Chondrocyte (in vitro differentiated cells): Measurements from ENCODE around the gene EIF3K. TPM values are rescaled to one million over a fixed set of nuclear protein-coding genes. Genes with fewer than 3 reads are reported as not detected.
"Not testable (repeated sequence)": the region's sequence is repeated elsewhere in the genome, so short reads cannot be mapped to it uniquely, and the experiment has no call there.

ENCODE experiments used
- DNase-seq: peaks from one replicate; pipeline ENCODE4 v3.0.0; 2021; ENCODE audit warnings: mixed read lengths, low spot score
- H3K27ac Mint-ChIP-seq: one replicate; pipeline ENCODE4 v1.8.0; 2021; ENCODE audit warnings: mild to moderate bottlenecking, moderate library complexity, mixed read lengths; ENCODE audit not compliant: unreplicated experiment
- H3K27me3 Mint-ChIP-seq: 2 replicates; pipeline ENCODE4 v1.8.0; 2021; ENCODE audit warnings: low read depth, mixed read lengths
- H3K36me3 Mint-ChIP-seq: 2 replicates; pipeline ENCODE4 v1.8.0; 2021; ENCODE audit warnings: low read depth, mixed read lengths
- H3K4me1 Mint-ChIP-seq: 2 replicates; pipeline ENCODE4 v1.8.0; 2021; ENCODE audit warnings: low read depth, mild to moderate bottlenecking, mixed read lengths
- H3K4me3 Mint-ChIP-seq: one replicate; pipeline ENCODE4 v1.8.0; 2021; ENCODE audit warnings: mild to moderate bottlenecking, moderate library complexity, mixed read lengths; ENCODE audit not compliant: unreplicated experiment
- H3K9me3 Mint-ChIP-seq: 2 replicates; pipeline ENCODE4 v1.8.0; 2021; ENCODE audit warnings: low read depth, mixed read lengths
- total RNA-seq: library from RNA; stranded (reverse); gene quantifications from 3 replicates; pipeline ENCODE4 v1.2.1, GENCODE V29; 2021
- TF ChIP-seq, protein P1 (sequence below): fragments of 200-600 bp; sonication (generic); IDR thresholded peaks from 2 replicates; pipeline ENCODE4 v1.5.0; 2021; ENCODE audit warnings: antibody characterized with exemption, mild to moderate bottlenecking, moderate library complexity

EIF3K gene
- total RNA-seq, 1 donor from 2014 or later = 185 TPM

DNA sequence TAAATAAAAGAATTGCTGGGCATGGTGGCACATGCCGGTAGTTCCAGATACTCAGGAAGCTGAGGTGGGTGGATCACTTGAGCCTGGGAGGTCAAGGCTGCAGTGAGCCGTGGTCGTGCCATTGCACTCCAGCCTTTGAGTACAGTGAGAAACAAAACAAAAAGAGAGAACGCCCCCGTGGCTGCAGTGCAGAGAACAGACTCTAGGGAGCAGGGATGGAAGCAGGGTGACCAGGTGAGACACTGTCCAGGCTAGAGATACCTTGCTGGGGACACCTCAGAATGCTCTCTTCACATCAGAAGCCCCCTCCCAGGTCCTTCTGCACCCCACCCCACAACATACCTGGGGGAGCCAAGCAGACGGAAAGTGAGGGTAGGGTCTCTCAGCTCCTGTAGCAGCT, 26.0 kb upstream of the EIF3K start:
- peaks cover 4% of the 10 kb centered on the region for H3K4me1 Mint-ChIP-seq
- H3K36me3 Mint-ChIP-seq = no peaks in the 10 kb centered on the region
- peaks cover 10% of the 10 kb centered on the region for H3K27me3 Mint-ChIP-seq
- H3K4me3 Mint-ChIP-seq = no peak overlapping the region
- TF ChIP-seq, protein P1, sequence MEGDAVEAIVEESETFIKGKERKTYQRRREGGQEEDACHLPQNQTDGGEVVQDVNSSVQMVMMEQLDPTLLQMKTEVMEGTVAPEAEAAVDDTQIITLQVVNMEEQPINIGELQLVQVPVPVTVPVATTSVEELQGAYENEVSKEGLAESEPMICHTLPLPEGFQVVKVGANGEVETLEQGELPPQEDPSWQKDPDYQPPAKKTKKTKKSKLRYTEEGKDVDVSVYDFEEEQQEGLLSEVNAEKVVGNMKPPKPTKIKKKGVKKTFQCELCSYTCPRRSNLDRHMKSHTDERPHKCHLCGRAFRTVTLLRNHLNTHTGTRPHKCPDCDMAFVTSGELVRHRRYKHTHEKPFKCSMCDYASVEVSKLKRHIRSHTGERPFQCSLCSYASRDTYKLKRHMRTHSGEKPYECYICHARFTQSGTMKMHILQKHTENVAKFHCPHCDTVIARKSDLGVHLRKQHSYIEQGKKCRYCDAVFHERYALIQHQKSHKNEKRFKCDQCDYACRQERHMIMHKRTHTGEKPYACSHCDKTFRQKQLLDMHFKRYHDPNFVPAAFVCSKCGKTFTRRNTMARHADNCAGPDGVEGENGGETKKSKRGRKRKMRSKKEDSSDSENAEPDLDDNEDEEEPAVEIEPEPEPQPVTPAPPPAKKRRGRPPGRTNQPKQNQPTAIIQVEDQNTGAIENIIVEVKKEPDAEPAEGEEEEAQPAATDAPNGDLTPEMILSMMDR = peak; percentile 11
- no peaks in the 10 kb centered on the region for H3K9me3 Mint-ChIP-seq
- no peak overlapping the region for H3K27ac Mint-ChIP-seq
- DNase-seq = no peak

DNA sequence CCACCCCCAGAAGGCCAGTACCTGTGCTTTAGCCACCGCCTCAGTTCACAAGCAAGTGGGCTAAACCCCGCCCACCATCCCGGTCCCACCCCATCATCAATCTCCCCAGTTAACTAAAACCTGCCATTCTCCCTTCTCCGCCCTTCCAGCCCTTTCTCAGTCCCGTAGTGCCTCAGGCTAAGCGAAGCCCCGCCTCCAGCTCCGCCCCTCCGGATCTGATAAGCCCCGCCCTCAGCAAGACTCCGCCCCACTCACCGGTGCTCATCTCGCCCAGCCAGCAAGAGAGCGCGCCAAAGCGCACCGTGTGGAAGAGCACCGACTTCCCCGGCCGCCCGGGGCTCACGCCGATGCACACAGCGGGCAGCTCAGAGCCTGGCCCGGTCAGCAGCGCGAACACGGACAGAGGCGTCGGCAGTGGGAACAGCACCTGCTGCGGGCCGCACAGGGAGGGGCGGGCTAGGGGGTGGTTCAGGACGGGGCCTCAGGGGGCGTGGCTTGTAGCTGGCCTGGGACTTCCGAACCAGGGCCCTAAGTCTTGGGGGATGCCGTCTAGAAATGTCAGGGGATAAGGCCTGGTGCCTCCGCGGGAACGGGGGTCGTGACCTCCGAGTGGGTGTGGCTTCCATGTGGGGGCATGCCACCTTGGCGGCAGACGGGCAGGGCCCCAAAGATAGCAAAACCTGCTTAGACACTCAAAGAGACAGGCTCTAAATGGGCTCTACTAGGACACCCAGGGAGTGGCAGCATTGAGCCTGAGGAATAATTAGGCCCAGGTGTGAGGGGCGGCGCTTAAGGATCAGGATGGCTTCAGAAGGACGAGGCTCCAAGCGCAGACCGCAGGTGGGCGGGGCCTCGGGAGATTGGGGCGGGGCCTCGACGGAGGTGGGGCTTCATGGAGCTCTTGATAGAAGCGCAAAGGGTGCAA, 22.7 kb upstream of the EIF3K start:
- H3K36me3 Mint-ChIP-seq = no peaks in the 10 kb centered on the region
- TF ChIP-seq, protein P1 = no peak
- H3K4me3 Mint-ChIP-seq = peak overlapping the region; percentile 54
- H3K27me3 Mint-ChIP-seq = peaks cover 9% of the 10 kb centered on the region
- no peak overlapping the region for H3K27ac Mint-ChIP-seq
- no peak for DNase-seq
- peaks cover 4% of the 10 kb centered on the region for H3K4me1 Mint-ChIP-seq
- H3K9me3 Mint-ChIP-seq = no peaks in the 10 kb centered on the region

DNA sequence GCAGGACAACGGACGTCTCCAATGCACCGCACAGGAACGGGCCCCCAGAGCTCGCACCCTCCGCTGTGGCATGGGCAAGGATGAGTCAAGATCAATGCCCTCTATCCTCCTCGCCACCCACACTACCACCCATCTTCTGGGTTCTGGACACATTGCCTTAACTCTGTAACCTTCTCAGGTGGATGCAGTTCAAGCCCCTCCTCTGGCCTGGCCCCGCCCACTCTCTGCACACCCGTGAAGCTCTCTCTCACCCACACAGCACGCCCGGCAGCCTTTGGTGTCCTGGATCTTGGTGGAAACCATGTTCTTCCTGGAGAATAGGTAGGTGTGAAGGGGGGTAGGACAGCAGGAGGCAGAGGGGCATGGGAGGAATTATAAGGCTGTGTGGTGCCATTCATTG, 21.9 kb upstream of the EIF3K start:
- Mint-ChIP-seq H3K36me3 (no peaks in the 10 kb centered on the region), H3K9me3 (no peaks in the 10 kb centered on the region), H3K4me3 (no peak overlapping the region), H3K27me3 (peaks cover 9% of the 10 kb centered on the region), H3K4me1 (peaks cover 4% of the 10 kb centered on the region), H3K27ac (no peak overlapping the region)
- DNase-seq = no peak
- TF ChIP-seq, protein P1 = no peak

DNA sequence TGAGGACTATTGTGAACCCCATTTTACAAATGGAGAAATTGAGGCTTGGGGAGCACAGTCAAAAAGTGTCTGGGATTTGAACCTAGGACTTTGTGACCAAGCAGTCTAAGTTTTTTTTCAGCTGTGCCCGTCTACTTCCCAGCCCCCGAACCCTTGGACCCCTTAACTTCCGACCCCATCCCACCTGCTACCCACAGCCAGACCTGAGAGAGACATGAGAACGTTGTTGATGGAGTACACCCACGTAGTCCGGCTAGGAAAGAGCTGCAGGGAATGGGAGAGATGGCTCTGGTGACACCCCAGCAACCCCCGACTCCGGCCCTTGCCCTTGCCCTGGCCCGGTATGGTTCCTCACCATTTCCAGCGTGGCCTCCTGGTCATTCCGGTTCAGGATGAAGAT, 19.3 kb upstream of the EIF3K start:
- no peak overlapping the region for H3K4me3 Mint-ChIP-seq
- no peaks in the 10 kb centered on the region for H3K9me3 Mint-ChIP-seq
- H3K36me3 Mint-ChIP-seq = no peaks in the 10 kb centered on the region
- H3K27me3 Mint-ChIP-seq = peaks cover 9% of the 10 kb centered on the region
- TF ChIP-seq, protein P1 = no peak
- peaks cover 4% of the 10 kb centered on the region for H3K4me1 Mint-ChIP-seq
- no peak for DNase-seq
- no peak overlapping the region for H3K27ac Mint-ChIP-seq

DNA sequence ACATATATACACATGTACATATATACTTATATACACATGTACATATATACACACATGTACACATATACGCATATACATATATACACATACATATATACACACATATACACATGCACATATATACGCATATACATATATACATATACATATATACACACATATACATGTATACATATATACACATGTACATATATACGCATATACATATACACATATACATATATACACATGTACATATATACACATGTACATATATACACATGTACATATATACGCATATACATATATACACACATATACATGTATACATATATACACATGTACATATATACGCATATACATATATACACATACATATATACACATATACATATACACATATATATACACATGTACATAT, 16.1 kb upstream of the EIF3K start:
- not testable (repeated sequence) for H3K4me1 Mint-ChIP-seq, H3K9me3 Mint-ChIP-seq, DNase-seq, H3K4me3 Mint-ChIP-seq, H3K27ac Mint-ChIP-seq, H3K36me3 Mint-ChIP-seq, H3K27me3 Mint-ChIP-seq

DNA sequence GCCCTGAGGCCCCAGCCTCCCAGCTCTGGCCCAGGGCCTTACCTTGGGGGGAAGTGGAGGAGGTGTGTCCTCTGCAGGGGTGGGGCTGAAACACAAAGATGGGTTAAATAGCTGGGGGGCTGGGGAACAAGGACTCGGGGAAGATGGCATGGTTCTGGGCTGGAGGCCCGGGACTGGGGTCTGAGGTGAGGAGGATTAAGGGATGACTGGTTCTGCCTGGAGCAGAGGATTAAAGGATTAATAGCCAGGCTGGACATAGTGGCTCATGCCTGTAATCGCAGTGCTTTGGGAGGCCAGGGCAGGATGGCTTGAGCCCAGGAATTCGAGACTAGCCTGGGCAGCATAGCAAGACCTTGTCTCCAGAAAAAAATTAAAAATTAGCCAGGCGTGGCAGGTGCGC, 12.9 kb upstream of the EIF3K start:
- TF ChIP-seq, protein P1 = no peak
- no peak overlapping the region for H3K4me3 Mint-ChIP-seq

More for the DNA sequence above, 12.9 kb upstream of the EIF3K start:
- DNase-seq = no peak
- H3K27me3 Mint-ChIP-seq = no peaks in the 10 kb centered on the region
- no peaks in the 10 kb centered on the region for H3K36me3 Mint-ChIP-seq
- no peaks in the 10 kb centered on the region for H3K9me3 Mint-ChIP-seq
- H3K4me1 Mint-ChIP-seq = no peaks in the 10 kb centered on the region
- H3K27ac Mint-ChIP-seq = no peak overlapping the region
